ENCODE measurements around the gene TRIL. TPM values are rescaled to one million over a fixed set of nuclear protein-coding genes. Genes with fewer than 3 reads are reported as not detected.
A peak's percentile ranks its signal among the peaks of the same experiment; 100 is the strongest.

TRIL gene
- total and polyA plus RNA-seq, 4 donors: 0.13 to 7.0 (median 0.79) TPM

DNA sequence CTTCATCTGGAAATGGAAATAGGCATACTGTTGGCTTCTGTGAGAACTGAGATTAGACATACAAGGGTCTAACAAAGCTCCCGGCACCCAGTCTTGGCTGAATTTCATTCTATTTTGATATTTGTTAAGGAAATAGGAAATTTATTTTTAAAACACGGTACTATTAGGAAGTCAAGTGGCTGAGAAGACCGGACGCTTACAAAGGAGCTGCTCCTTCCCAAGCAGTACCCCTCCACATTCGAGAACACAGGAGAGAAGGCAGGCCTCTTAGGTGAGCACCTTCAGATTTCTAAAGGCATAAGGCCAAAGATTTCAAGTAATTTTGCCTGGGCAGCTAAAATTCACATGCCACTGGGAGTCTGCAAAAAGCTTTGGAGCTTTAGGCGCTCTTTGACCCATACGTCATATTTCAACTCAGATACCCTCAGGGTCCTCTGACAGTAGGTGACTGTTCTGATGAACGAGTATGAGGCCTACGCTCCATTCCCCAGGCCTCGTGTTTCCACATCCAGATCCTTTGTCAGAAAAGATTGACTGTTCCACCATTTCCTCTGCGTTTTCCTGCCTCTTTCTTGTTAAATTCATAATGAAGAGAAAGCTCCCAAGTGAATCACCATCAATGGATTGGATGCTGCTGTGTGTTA lies 17.3 kb downstream of the TRIL start:
- ATAC-seq (ENCODE audit: low FRiP score) (no peak), DNase-seq (no peak)
- Histone ChIP-seq H3K27ac (ENCODE audit: low read depth in 1 of 2, low read length in 2 of 2) (no peak overlapping the region), H3K4me3 (ENCODE audit: low read length in 2 of 2) (no peak overlapping the region), H3K36me3 (ENCODE audit: control insufficient read depth in 1 of 2, insufficient read depth in 2 of 2, low read length in 1 of 2) (no peaks in the 10 kb centered on the region), H3K4me1 (ENCODE audit: control insufficient read depth in 1 of 2, insufficient read depth in 2 of 2, low read length in 2 of 2) (no peaks in the 10 kb centered on the region), H3K9me3 (ENCODE audit: control insufficient read depth, low read length) (no peaks in the 10 kb centered on the region), H3K27me3 (ENCODE audit: control insufficient read depth in 1 of 2, insufficient read depth in 2 of 2, low read length in 1 of 2) (no peaks in the 10 kb centered on the region)
- intact Hi-C loops (cut with DNase I): no loop called here
- WGBS, 2 donors: 90% methylated on average over 11 of the region's 11 CpGs

DNA sequence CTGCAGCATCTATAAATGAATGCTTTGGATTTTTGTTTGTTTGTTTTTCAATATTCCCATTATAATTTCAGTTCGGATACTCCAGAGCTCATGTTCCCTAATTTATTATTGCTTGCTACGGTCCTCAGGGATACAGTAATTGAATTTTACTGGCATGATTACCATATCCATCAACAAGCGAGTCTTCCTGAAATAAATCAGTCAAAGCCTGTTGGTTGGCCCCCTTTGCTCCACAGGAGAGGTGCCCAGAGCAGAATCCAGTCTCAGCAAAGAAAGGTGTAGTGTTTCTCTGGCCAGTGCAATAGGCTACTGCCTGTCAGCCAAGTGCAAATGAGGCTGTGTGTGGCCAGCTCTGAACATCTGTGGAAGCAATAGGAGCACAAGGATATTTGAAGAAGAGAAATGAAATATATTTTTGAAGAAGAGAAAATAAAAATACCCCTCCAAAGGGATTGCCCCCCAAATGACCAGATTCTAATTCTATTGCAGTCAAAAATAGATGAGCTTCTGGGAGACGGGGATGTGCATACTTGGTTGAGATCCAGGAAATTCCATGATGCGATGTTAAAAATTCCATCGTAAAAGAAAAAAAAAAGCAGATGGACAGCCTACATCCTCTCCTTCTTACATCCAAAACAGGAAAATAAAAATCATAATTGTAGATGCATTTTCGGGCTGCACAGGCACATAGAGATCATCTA lies 18.1 kb downstream of the TRIL start:
- ATAC-seq (ENCODE audit: low FRiP score): no peak
- intact Hi-C loops (cut with DNase I): no loop called here
- H3K4me1 ChIP-seq (ENCODE audit: control insufficient read depth in 1 of 2, insufficient read depth in 2 of 2, low read length in 2 of 2): no peaks in the 10 kb centered on the region

DNA sequence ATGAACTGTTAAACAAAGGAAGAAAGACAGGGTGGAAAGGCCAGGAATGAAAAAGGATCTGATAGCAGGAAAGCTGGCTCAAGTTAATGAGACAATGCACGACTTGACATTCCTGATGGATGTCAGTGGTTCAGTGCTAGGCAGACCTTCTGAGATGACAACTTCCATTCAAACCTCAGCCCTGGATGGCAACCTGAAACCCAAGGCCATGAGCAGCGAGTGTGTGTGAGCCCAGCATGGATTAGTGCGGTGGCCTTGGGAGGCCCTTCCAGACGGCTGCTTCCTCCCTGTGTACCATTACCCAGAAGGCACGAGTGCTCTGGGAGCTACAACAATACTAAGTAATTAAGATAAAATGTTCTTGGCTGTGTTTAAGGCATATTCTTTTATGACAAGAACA lies 18.8 kb downstream of the TRIL start:
- ATAC-seq (ENCODE audit: low FRiP score) (peak; percentile 45), DNase-seq (no peak)
- Histone ChIP-seq H3K9me3 (ENCODE audit: control insufficient read depth, low read length) (no peaks in the 10 kb centered on the region), H3K4me3 (ENCODE audit: low read length in 2 of 2) (no peak overlapping the region), H3K4me1 (ENCODE audit: control insufficient read depth in 1 of 2, insufficient read depth in 2 of 2, low read length in 2 of 2) (no peaks in the 10 kb centered on the region), H3K27ac (ENCODE audit: low read depth in 1 of 2, low read length in 2 of 2) (no peak overlapping the region), H3K27me3 (ENCODE audit: control insufficient read depth in 1 of 2, insufficient read depth in 2 of 2, low read length in 1 of 2) (no peaks in the 10 kb centered on the region), H3K36me3 (ENCODE audit: control insufficient read depth in 1 of 2, insufficient read depth in 2 of 2, low read length in 1 of 2) (no peaks in the 10 kb centered on the region)
- intact Hi-C loops (cut with DNase I): no loop called here
- WGBS, 2 donors: 70 to 75% methylated on average over 5 of the region's 5 CpGs

More for the DNA sequence above, 18.1 kb downstream of the TRIL start:
- no peak overlapping the region for H3K27ac ChIP-seq (ENCODE audit: low read depth in 1 of 2, low read length in 2 of 2)
- no peaks in the 10 kb centered on the region for H3K27me3 ChIP-seq (ENCODE audit: control insufficient read depth in 1 of 2, insufficient read depth in 2 of 2, low read length in 1 of 2)
- DNase-seq: no peak
- no peak overlapping the region for H3K4me3 ChIP-seq (ENCODE audit: low read length in 2 of 2)
- no peaks in the 10 kb centered on the region for H3K9me3 ChIP-seq (ENCODE audit: control insufficient read depth, low read length)
- 65 to 74% methylated on average over 7 of the region's 7 CpGs for WGBS, 2 donors
- no peaks in the 10 kb centered on the region for H3K36me3 ChIP-seq (ENCODE audit: control insufficient read depth in 1 of 2, insufficient read depth in 2 of 2, low read length in 1 of 2)

DNA sequence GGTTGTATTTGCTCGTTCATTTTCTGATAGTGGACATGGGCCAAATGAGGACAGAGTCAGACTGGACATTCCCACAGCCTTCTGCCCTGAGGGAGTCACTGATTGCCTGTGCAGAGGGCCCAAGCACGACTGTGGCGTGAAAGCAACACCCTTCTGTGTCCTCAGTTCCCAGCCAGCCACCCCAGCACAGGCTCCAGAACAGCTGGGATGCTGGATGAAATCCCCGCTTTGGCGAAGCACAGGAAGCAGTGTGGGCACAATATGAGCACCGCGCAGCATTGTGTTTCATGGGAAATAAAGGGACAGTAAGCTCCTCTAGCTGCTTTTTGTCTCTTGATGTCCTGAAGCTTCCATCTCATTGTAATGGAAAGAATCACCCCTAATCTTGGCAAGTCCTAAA lies 20.5 kb downstream of the TRIL start:
- DNase-seq: no peak
- ATAC-seq (ENCODE audit: low FRiP score): no peak
- H3K4me1 ChIP-seq (ENCODE audit: control insufficient read depth in 1 of 2, insufficient read depth in 2 of 2, low read length in 2 of 2): no peaks in the 10 kb centered on the region
- H3K9me3 ChIP-seq (ENCODE audit: control insufficient read depth, low read length): no peaks in the 10 kb centered on the region
- intact Hi-C loops (cut with DNase I): no loop called here
- no peak overlapping the region for H3K27ac ChIP-seq (ENCODE audit: low read depth in 1 of 2, low read length in 2 of 2)
- 82 to 84% methylated on average over 7 of the region's 7 CpGs for WGBS, 2 donors
- no peaks in the 10 kb centered on the region for H3K27me3 ChIP-seq (ENCODE audit: control insufficient read depth in 1 of 2, insufficient read depth in 2 of 2, low read length in 1 of 2)
- no peak overlapping the region for H3K4me3 ChIP-seq (ENCODE audit: low read length in 2 of 2)
- no peaks in the 10 kb centered on the region for H3K36me3 ChIP-seq (ENCODE audit: control insufficient read depth in 1 of 2, insufficient read depth in 2 of 2, low read length in 1 of 2)

DNA sequence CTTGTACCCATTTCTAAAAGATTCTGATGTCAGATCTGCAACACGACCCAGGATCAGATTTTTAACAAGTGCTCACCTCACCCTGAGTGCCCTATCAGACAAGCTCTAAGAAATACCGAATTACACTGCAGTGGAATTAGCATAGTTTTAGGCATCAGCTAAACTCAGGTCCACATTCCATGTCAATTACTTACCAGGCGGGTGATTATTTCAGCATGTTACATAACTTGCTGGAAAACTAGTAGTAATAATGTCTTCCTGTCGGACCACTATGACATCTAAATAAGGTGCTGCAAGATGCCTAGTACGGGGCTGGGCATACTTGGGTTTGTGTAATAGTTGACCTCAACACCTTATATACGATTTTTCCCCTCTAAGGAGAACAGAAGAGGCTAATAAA lies 21.0 kb downstream of the TRIL start:
- Histone ChIP-seq H3K27ac (ENCODE audit: low read depth in 1 of 2, low read length in 2 of 2) (no peak overlapping the region), H3K4me3 (ENCODE audit: low read length in 2 of 2) (no peak overlapping the region), H3K9me3 (ENCODE audit: control insufficient read depth, low read length) (no peaks in the 10 kb centered on the region), H3K4me1 (ENCODE audit: control insufficient read depth in 1 of 2, insufficient read depth in 2 of 2, low read length in 2 of 2) (no peaks in the 10 kb centered on the region), H3K36me3 (ENCODE audit: control insufficient read depth in 1 of 2, insufficient read depth in 2 of 2, low read length in 1 of 2) (no peaks in the 10 kb centered on the region), H3K27me3 (ENCODE audit: control insufficient read depth in 1 of 2, insufficient read depth in 2 of 2, low read length in 1 of 2) (peaks cover 0 to 4% of the 10 kb centered on the region in 2 donors)
- intact Hi-C loops (cut with DNase I): no loop called here
- 71 to 77% methylated on average over 6 of the region's 6 CpGs for WGBS, 2 donors
- no peak for ATAC-seq (ENCODE audit: low FRiP score)
- DNase-seq: no peak

DNA sequence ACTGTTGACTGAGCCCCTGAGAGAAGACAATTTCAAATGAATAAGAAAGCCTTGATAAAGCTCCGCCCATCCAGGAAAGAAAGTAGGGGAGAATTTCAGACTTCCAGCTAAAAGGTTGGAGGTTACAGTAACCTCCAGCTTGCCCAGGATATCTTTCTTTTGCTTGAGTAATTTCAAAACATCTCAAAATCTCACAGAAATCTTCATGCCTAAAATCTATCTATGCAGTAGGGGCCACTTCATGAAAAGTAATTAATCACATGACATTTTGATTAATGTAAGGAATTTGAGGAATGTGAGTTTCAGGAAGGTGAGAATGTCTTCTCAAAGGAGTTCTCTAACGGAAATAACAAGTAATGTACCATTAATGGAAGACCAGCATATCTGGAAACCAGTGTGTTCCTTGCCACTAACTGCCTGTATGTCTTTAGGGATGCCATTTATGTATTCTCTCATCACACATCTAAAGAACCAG lies 24.2 kb downstream of the TRIL start:
- H3K36me3 ChIP-seq (ENCODE audit: control insufficient read depth in 1 of 2, insufficient read depth in 2 of 2, low read length in 1 of 2): no peaks in the 10 kb centered on the region
- H3K27ac ChIP-seq (ENCODE audit: low read depth in 1 of 2, low read length in 2 of 2): no peak overlapping the region
- DNase-seq (no peak), ATAC-seq (ENCODE audit: low FRiP score) (no peak)
- no peak overlapping the region for H3K4me3 ChIP-seq (ENCODE audit: low read length in 2 of 2)
- intact Hi-C loops (cut with DNase I): no loop called here
- H3K4me1 ChIP-seq (ENCODE audit: control insufficient read depth in 1 of 2, insufficient read depth in 2 of 2, low read length in 2 of 2): no peaks in the 10 kb centered on the region
- no peaks in the 10 kb centered on the region for H3K9me3 ChIP-seq (ENCODE audit: control insufficient read depth, low read length)
- peaks cover 0 to 4% of the 10 kb centered on the region in 2 donors for H3K27me3 ChIP-seq (ENCODE audit: control insufficient read depth in 1 of 2, insufficient read depth in 2 of 2, low read length in 1 of 2)
- 87 to 91% methylated on average over 2 of the region's 2 CpGs for WGBS, 2 donors

DNA sequence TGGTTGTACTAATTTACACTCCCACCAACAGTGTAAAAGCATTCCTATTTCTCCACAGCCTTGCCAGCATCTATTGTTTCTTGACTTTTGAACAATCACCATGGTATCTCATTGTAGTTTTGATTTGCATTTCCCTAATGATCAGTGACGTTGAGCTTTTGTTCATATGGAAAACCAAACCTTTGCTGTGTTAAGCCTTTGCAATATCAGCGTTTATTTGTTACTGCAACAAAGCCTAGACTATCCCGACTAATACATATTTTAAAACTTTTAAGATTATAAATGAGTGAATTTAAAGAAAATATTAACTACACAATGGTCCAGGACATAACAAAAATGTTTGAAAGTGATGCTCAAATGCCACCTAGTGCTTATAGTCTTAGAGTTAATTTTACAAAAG lies 26.6 kb downstream of the TRIL start:
- ATAC-seq (ENCODE audit: low FRiP score) (no peak), DNase-seq (no peak)
- 83 to 91% methylated on average over 3 of the region's 3 CpGs for WGBS, 2 donors
- intact Hi-C loops (cut with DNase I): no loop called here
- H3K36me3 ChIP-seq (ENCODE audit: control insufficient read depth in 1 of 2, insufficient read depth in 2 of 2, low read length in 1 of 2): no peaks in the 10 kb centered on the region
- H3K4me1 ChIP-seq (ENCODE audit: control insufficient read depth in 1 of 2, insufficient read depth in 2 of 2, low read length in 2 of 2): no peaks in the 10 kb centered on the region
- no peaks in the 10 kb centered on the region for H3K9me3 ChIP-seq (ENCODE audit: control insufficient read depth, low read length)
- H3K4me3 ChIP-seq (ENCODE audit: low read length in 2 of 2): no peak overlapping the region
- H3K27me3 ChIP-seq (ENCODE audit: control insufficient read depth in 1 of 2, insufficient read depth in 2 of 2, low read length in 1 of 2): peaks cover 0 to 4% of the 10 kb centered on the region in 2 donors
- no peak overlapping the region for H3K27ac ChIP-seq (ENCODE audit: low read depth in 1 of 2, low read length in 2 of 2)

DNA sequence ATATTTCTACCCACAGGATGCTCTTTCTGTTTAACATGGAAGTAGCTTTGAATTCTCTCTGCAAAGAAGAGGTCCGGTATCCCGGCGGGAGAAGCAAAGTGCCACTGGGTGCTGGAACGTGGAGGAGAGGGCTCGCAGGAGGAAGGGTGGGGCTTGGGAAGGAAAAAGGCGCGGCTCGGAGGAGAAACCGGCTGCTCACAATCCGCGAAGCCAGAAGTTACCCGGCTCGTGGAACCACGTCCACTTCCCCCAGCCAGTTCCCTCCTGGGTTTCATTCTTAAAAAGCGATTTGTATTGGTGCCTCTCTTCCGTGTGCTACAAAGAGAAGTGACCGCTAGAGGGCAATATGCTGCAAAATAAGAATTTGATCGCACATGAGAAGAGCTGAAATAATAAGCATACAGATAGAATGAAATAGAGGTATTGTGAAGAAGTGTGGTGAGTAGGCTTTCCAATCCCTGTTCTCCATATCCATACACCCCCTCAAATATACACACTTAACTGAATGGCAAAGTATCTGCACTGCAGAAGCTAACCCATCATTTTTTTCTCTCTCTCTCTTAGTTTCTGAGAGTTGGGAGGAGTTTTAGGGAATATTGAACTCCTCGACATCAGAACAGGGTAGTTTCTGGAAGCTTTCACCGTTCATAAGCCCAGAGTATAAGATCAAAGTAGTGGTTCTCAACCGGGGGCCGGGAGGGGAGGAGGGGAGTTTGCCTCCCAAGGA lies 31.1 kb downstream of the TRIL start:
- ATAC-seq (ENCODE audit: low FRiP score) (peak; percentile 92), DNase-seq (peak; percentile 82 to 84)
- Histone ChIP-seq H3K27me3 (ENCODE audit: control insufficient read depth in 1 of 2, insufficient read depth in 2 of 2, low read length in 1 of 2) (no peaks in the 10 kb centered on the region), H3K9me3 (ENCODE audit: control insufficient read depth, low read length) (no peaks in the 10 kb centered on the region), H3K27ac (ENCODE audit: low read depth in 1 of 2, low read length in 2 of 2) (no peak overlapping the region), H3K36me3 (ENCODE audit: control insufficient read depth in 1 of 2, insufficient read depth in 2 of 2, low read length in 1 of 2) (no peaks in the 10 kb centered on the region), H3K4me1 (ENCODE audit: control insufficient read depth in 1 of 2, insufficient read depth in 2 of 2, low read length in 2 of 2) (no peaks in the 10 kb centered on the region), H3K4me3 (ENCODE audit: low read length in 2 of 2) (peak overlapping the region; percentile 44 to 76)
- intact Hi-C loops (cut with DNase I): loop anchor here in 1 of 2 donors (2.0 kb wide), 1 partner anchor 180 kb away; no protein-coding TSS in a partner anchor
- WGBS, 2 donors: 1 to 2% methylated on average over 22 of the region's 22 CpGs

Data from aorta (tissue), 5 donors.